Pancreas (tissue), 10 donors: ENCODE data around the gene PRKCA. TPM values are rescaled to one million over a fixed set of nuclear protein-coding genes. Genes with fewer than 3 reads are reported as not detected.
"Not testable (repeated sequence)": the region's sequence is repeated elsewhere in the genome, so short reads cannot be mapped to it uniquely, and the experiment has no call there.

ENCODE experiments used
- ATAC-seq, 4 donors: fragments of 200-7000 bp; cut with Tn5 transposase; one replicate each; pipeline versions ENCODE4 v1.8.0 to v1.9.1; 2020; ENCODE audit warnings: mild to moderate bottlenecking in 4 of 4, moderate library complexity in 4 of 4
- DNase-seq, 6 donors: peaks; one replicate each; pipeline ENCODE4 v3.0.0-alpha.2; 2020
- FAIRE-seq: peaks from 2 replicates; lab custom pipeline; 2012; peaks lifted over from hg19 to GRCh38; lab: Jason Lieb, UNC
- H3K27ac ChIP-seq, 4 donors: fragments of 200-600 bp; sonication (generic); 1 replicate in 3 of 4; 2 replicates in 1 of 4; pipeline versions ENCODE4 v1.5.0 to v1.8.0; 2020
- H3K27me3 ChIP-seq, 4 donors: fragments of 200-600 bp; one replicate each; pipeline ENCODE4 v1.8.0; 2021
- H3K36me3 ChIP-seq, 3 donors: fragments of 200-600 bp; sonication (generic) in 1 of 3; one replicate each; pipeline versions ENCODE4 v1.5.0 to v1.8.0; 2020 to 2021
- H3K4me1 ChIP-seq, 3 donors: fragments of 200-600 bp; one replicate each; pipeline ENCODE4 v1.8.0; 2021
- H3K4me3 ChIP-seq, 4 donors: fragments of 200-600 bp; sonication (generic) in 2 of 4; one replicate each; pipeline versions ENCODE4 v1.5.0 to v1.8.0; 2020 to 2021
- H3K9me3 ChIP-seq, 4 donors: fragments of 200-600 bp; one replicate each; pipeline ENCODE4 v1.8.0; 2021
- WGBS, 2 donors: extraction: QIAGEN DNeasy Blood & Tissue Kit; methylation state at CpG; one replicate each; pipeline ENCODE4 v1.1.7; 2013; 5-methylcytosine and 5-hydroxymethylcytosine counted together
- intact Hi-C, 3 donors: fragments of 100-400 bp; cut with DNase I; formaldehyde crosslinking; loops; one replicate each; pipeline versions ENCODE4 v1.11.1 to v1.14.2; 2022
- polyA plus RNA-seq, 2 donors: library from polyadenylated mRNA; stranded (reverse); fragments of 200-250 nt; gene quantifications; one replicate each; pipeline ENCODE4 v1.2.3, GENCODE V29; 2013
- total RNA-seq, 6 donors: library from RNA; stranded (reverse); fragmentation: NEBNext Ultra II Directional in 4 of 6; extraction: Animal tissue kit (Norgen Biotek cat#: 25700) in 4 of 6; gene quantifications; one replicate each; pipeline versions ENCODE4 v1.2.1 to v1.2.4, GENCODE V29; 2021 to 2023
- TF ChIP-seq, protein P1 (sequence below), 4 donors: fragments of 200-600 bp; sonication (generic) in 3 of 4; IDR thresholded peaks; one replicate each; pipeline versions ENCODE4 v1.5.0 to v1.8.0; 2021; ENCODE audit warnings: antibody characterized with exemption in 4 of 4
- donor health status: healthy with polysubstance abuse.
- donor health status: DM: no; HTN: no; CAD: no; lungs with moderate emphysema.
- donor health status: DM: no; HTN: no; CAD: no.
- donor health status: control.
- donor health status: control.
- donor health status: Bipolar disorder and iron deficiency.
- donor health status: DM: yes; HTN: yes; CAD: no.
- donor health status: DM: no; HTN: no; CAD: no.
- donor health status: DM: no; HTN: no; CAD: no.
- donor health status: DM: yes; HTN: yes; CAD: no.

Gene PRKCA
- total and polyA plus RNA-seq, 8 donors, result 3.5 to 22.3 (median 10.2) TPM

DNA sequence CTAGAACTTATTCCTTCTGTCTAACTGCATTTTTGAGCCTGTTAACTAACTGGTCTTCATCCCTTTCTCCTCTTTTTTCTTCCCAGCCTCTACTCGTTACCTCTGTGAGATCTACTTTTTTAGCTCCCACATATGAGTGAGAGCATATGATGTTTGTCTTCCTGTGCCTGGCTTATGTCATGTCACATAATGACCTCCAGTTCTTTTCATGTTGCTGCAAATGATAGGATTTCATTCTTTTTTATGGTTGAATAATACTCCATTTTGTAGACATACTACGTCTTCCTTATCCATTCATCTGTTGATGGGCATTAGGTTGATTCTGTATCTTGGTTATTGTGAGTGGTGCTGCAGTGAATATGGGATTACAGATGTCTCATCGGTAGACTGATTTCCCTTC, 184.7 kb downstream of the PRKCA start:
- H3K4me1 ChIP-seq, result no peaks in the 10 kb centered on the region
- ATAC-seq, result no peak
- FAIRE-seq, result no peak
- H3K36me3 ChIP-seq, result no peaks in the 10 kb centered on the region
- H3K9me3 ChIP-seq, result no peaks in the 10 kb centered on the region
- no peak overlapping the region for H3K27ac ChIP-seq
- DNase-seq, result no peak
- WGBS, 2 donors, result 87 to 93% methylated on average over 3 of the region's 3 CpGs
- TF ChIP-seq, protein P1, sequence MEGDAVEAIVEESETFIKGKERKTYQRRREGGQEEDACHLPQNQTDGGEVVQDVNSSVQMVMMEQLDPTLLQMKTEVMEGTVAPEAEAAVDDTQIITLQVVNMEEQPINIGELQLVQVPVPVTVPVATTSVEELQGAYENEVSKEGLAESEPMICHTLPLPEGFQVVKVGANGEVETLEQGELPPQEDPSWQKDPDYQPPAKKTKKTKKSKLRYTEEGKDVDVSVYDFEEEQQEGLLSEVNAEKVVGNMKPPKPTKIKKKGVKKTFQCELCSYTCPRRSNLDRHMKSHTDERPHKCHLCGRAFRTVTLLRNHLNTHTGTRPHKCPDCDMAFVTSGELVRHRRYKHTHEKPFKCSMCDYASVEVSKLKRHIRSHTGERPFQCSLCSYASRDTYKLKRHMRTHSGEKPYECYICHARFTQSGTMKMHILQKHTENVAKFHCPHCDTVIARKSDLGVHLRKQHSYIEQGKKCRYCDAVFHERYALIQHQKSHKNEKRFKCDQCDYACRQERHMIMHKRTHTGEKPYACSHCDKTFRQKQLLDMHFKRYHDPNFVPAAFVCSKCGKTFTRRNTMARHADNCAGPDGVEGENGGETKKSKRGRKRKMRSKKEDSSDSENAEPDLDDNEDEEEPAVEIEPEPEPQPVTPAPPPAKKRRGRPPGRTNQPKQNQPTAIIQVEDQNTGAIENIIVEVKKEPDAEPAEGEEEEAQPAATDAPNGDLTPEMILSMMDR (IDR thresholded peaks at IDR 0.05), result no peak
- intact Hi-C loops, result no loop called here
- H3K4me3 ChIP-seq, result no peak overlapping the region
- H3K27me3 ChIP-seq, result no peaks in the 10 kb centered on the region

DNA sequence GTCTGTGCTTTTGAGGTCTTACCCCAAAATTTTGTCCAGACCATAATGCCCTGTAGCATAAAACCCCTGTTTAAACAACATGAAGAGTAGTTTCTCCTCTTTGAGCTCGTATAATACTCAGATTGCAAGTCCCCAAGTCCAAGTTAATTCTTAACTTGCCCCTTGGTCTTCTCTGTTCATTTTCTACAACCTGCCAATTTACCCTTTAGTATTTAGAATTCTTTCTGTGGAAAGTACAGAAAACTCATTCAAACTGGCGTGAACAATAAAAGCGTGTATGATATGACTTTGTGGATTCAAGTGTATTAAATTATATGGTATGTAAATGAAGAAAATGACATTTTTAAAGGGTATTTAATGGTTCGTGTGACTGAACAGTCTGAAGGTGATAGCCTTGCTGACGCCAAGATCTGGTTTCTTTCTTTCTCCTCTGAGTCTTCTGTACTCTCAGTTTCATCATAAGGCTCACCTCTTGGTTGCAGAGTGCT, 185.6 kb downstream of the PRKCA start:
- ATAC-seq (no peak), DNase-seq (no peak), FAIRE-seq (no peak)
- TF ChIP-seq, protein P1 (IDR thresholded peaks at IDR 0.05), result no peak
- no peak overlapping the region for H3K27ac ChIP-seq
- intact Hi-C loops, result no loop called here
- no peak overlapping the region for H3K4me3 ChIP-seq
- H3K4me1 ChIP-seq, result no peaks in the 10 kb centered on the region
- no peaks in the 10 kb centered on the region for H3K9me3 ChIP-seq
- WGBS, 2 donors, result 54 to 57% methylated on average over 5 of the region's 5 CpGs
- H3K27me3 ChIP-seq, result no peaks in the 10 kb centered on the region
- H3K36me3 ChIP-seq, result no peaks in the 10 kb centered on the region

DNA sequence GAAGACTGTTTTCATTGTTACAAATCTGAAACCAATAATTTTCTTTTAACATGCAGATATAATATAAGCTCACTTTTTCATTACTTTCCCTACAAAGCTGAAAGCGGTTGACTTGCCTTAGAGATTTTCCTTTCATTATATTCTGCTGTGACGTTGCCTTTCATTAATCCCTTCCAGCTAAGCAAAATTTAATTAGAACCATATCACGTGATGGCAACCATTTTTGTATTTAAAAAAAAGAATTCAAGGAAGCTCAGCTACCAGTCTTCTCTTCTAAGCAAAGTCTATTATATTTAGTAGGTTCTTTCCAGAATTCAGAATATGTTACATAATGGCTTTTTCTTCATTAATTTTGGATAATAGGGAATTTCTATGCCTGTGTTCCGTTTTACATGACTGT, 186.5 kb downstream of the PRKCA start:
- H3K36me3 ChIP-seq, result no peaks in the 10 kb centered on the region
- H3K4me3 ChIP-seq, result no peak overlapping the region
- DNase-seq (no peak), ATAC-seq (no peak), FAIRE-seq (no peak)
- TF ChIP-seq, protein P1 (IDR thresholded peaks at IDR 0.05), result no peak
- H3K27me3 ChIP-seq, result no peaks in the 10 kb centered on the region
- no peaks in the 10 kb centered on the region for H3K4me1 ChIP-seq
- intact Hi-C loops, result no loop called here
- H3K9me3 ChIP-seq, result no peaks in the 10 kb centered on the region
- WGBS, 2 donors, result 91 to 93% methylated on average over 4 of the region's 4 CpGs
- H3K27ac ChIP-seq, result no peak overlapping the region

- DNase-seq, FAIRE-seq, H3K9me3 ChIP-seq, H3K4me3 ChIP-seq, H3K36me3 ChIP-seq, ATAC-seq, H3K27ac ChIP-seq, H3K27me3 ChIP-seq, H3K4me1 ChIP-seq, intact Hi-C loops: not testable (repeated sequence)
- 95 to 96% methylated on average over 3 of the region's 3 CpGs for WGBS, 2 donors
These were observed 187.2 kb downstream of the PRKCA start for GRCh38 chr17:66489576-66489975.

DNA sequence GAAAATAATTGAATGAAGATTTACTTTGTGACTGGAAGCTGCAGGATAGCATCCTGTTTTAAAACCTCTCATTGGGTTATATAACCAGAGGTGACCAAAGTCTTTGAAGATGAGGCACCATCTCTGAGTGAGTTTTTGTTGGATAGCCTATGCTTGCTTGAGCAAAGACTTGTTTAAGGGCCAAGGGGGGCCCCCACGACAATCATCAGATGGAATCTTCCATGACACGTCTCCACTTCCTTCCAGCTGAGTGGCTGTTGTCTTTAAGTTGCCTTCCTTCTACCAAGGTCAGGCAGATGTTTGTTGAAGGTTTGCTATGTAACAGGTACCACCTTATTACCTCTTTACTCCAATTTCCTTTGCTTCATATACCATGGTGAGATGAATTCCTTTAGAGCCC, 188.8 kb downstream of the PRKCA start:
- no peaks in the 10 kb centered on the region for H3K36me3 ChIP-seq
- H3K27me3 ChIP-seq, result no peaks in the 10 kb centered on the region
- intact Hi-C loops, result no loop called here
- FAIRE-seq, result no peak
- H3K9me3 ChIP-seq, result no peaks in the 10 kb centered on the region
- H3K4me3 ChIP-seq, result no peak overlapping the region
- no peak for ATAC-seq
- TF ChIP-seq, protein P1 (IDR thresholded peaks at IDR 0.05), result no peak
- H3K27ac ChIP-seq, result no peak overlapping the region
- WGBS, 2 donors, result 76 to 95% methylated on average over 2 of the region's 2 CpGs
- H3K4me1 ChIP-seq, result no peaks in the 10 kb centered on the region
- DNase-seq, result no peak
